Mesenteric fat pad (tissue), 1 donor: ENCODE measurements around the gene CHST9. TPM values are rescaled to one million over a fixed set of nuclear protein-coding genes. Genes with fewer than 3 reads are reported as not detected.
"Not testable (repeated sequence)": the region's sequence is repeated elsewhere in the genome, so short reads cannot be mapped to it uniquely, and the experiment has no call there.

Experiments used
- DNase-seq: peaks from one replicate; pipeline ENCODE4 v3.0.0-alpha.2; 2020; ENCODE audit warnings: low spot score
- total RNA-seq: library from RNA; stranded (reverse); fragmentation: NEBNext Ultra II Directional; extraction: Animal tissue kit (Norgen Biotek cat#: 25700); gene quantifications from one replicate; pipeline ENCODE4 v1.2.1, GENCODE V29; 2021
- donor health status: DM: yes; HTN: yes; CAD: no.

CHST9 gene
- total RNA-seq, 1 donor from 2014 or later: not detected

GRCh38 chr18:26940744-26941398, 244.2 kb downstream of the CHST9 start:
- no peak for DNase-seq

- DNase-seq: no peak
Observed at GRCh38 chr18:26931659-26932058, 253.4 kb downstream of the CHST9 start.

GRCh38 chr18:26930630-26931029, 254.5 kb downstream of the CHST9 start:
- DNase-seq: no peak

DNA sequence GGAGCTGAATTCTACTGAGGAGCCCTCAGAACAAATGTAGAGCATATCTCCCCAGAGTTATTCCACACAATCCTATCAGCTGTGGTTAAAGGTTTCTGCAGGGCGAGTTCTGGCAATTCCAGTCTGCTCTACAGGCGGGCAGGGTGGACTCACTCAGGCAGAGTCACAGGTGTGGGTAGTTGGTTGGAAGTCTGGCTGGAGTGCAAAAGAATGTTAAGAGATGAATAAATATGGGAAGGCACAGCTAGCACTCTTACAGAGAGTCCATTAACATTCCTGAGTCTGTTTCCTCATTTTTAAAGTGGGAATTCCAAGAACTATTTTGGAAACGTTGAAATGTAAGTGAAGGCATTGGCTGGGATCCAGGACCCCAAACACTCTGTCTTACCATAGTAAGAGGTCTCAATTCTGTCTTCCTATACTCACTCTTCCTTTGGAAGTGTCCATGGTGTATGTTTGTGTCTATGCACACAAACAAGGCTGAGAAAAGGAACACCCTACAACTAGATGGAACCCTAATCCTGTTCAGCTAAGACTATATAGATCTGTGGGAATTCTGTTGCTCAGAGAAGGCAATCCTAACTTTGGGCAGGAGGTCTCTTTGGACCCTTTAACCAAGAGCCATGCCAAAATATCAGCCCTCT, 256.3 kb downstream of the CHST9 start:
- no peak for DNase-seq

DNA sequence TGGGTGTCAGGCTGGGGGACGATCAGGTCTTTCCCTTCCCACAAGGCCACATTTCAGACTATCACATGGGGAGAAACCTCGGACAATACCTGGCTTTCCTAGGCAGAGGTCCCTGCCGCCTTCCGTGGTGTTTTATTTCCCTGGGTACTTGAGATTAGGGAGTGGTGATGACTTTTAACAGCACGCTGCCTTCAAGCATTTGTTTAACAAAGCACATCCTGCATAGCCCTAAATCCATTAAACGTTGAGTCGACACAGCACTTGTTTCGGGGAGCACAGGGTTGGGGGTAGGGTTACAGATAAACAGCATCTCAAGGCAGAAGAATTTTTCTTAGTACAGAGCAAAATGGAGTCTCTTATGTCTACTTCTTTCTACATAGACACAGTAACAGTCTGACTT, 257.3 kb downstream of the CHST9 start:
- not testable (repeated sequence) for DNase-seq

DNA sequence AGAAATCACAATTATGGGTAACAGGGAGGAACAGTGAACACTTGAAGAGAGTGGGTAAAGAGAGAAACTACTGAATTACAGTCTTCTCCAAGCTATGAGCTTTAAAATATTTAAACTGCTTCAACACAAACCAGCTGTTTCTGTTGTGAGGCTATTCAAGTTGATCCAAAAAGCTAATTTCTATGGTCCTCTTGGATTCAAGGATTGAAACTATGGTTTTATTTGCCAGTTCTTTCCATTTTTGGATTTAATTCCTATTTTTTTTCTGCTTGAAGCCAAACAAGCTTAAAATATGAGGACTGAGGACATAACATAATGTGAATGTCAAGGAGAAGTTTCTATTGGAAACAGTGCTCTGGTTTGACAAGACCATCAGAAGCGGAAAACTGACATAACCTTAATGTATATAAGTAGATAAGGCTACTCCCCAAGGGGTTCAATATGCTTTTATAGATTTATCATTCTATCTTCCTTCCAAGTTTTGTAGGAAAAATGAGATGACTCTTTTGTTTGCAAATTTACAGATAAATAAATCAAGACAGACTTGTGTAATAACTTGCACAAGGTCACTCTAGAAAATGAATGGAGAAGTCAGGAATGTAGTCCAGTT, 258.9 kb downstream of the CHST9 start:
- DNase-seq: no peak

- DNase-seq: no peak
Observed at GRCh38 chr18:26925313-26925712, 259.8 kb downstream of the CHST9 start.

DNA sequence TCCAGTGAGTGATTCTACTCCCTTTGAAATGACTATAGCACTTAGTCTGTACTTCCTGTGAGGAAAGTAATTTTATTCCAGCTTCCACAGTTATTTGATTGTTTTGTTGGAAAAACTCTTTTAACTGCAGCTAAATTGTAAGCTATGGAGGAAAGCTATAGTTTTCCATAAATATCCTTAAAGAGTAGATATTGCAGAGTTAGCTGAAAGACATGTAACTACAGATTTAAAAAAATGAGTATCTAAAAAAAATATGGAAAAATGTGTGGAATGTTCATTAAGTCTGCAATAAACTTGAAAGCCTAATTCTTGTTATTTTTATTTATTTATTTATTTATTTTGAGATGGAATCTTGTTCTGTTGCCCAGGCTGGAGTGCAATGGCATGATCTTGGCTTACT, 262.8 kb downstream of the CHST9 start:
- no peak for DNase-seq

DNA sequence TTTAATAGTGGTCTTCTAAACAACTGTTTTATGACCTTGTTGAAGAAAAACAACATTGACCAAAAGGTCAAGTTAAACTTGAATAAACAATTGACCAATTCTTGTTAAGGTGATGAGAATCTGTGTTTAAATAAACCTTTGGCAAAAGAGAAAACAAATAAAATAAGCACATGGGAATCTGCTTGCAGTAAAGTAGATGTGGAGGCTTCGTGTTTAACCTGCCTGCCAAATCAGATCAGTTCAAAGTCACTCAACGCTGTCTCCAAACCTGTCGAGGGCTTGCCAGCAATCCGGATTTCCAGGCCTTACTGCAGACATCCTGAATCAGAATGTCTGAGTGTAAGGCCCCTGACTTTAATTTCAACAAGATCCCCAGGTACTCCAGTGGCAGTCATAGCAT, 264.5 kb downstream of the CHST9 start:
- no peak for DNase-seq

DNA sequence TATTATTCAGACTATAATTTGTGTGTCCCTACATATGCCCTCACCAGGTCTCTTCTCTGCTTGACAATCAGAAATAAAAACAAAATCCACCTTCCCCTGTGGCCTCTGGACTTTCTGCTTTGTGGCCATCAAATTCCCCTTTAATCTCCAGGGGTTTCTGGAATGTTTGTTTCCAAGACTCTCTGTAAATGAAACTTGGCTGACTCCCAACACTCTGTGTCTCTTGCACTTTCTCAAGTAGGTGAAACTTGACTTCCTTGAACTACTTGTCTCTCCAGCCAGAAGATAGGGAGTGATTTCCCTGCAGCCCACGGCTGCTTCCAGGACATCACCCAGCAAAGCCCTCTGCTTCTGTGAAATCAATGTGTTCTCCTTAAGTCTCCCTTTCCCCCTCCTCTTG, 265.5 kb downstream of the CHST9 start:
- DNase-seq: no peak

GRCh38 chr18:26919201-26919600, 265.9 kb downstream of the CHST9 start:
- no peak for DNase-seq

GRCh38 chr18:26911840-26912239, 273.3 kb downstream of the CHST9 start:
- DNase-seq: no peak

DNA sequence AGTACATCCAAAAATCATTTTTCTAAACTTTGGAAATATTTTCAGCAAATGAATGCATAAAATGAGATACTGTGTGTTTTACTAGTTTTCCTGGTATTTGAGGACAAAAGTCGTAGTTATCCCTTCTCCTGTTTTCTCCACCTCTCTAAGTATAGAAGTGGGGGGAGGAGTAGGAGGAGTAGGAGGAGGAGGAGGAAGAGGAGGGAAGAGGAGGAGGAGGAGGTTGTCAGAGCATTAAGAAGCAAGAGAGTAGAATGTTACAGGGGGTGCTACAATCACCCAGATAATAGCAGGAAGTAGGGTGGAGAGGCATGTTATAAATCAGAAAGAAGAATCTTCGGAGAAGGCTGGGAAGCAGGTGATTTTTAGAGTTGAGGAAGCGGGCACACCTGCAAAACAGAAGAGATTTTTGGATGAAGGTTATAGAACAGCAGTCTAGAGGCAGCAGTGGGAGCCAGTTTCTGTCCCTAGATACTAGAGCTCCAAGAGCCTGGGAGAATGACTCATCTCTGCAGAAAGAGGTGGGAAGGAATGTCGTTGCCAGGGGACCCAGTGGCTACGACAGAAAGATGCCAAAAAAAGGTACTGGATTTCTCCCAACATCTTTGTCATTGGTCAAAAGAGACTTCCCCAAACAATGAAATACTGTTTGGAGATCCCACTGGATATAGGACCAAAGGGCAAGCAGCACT, 275.4 kb downstream of the CHST9 start:
- DNase-seq: no peak

GRCh38 chr18:26908906-26909305, 276.2 kb downstream of the CHST9 start:
- DNase-seq: no peak

- DNase-seq: no peak
Observed at GRCh38 chr18:26902291-26902690, 282.8 kb downstream of the CHST9 start.

GRCh38 chr18:26901020-26901419, 284.1 kb downstream of the CHST9 start:
- no peak for DNase-seq

GRCh38 chr18:26894426-26894825, 290.7 kb downstream of the CHST9 start:
- DNase-seq: no peak

DNA sequence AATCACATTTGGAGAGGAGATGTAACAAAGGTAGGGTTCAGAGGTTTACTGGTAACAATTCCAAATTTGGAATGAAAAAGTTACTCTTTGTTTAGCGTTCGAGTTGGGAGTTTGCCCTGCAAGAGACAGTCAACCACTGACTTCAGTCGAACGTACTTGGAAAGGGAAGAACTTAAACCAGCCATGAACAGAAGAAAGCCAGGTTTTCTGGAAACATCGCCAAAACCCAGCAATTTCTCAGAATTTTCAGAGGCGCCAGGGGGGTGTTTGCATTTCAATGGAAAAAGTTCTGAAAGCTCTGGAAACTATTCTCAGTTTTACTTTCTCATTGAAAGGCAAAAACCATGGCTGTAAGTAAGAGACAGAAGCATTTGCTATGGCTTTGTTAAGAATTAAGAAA, 291.1 kb downstream of the CHST9 start:
- DNase-seq: no peak

DNA sequence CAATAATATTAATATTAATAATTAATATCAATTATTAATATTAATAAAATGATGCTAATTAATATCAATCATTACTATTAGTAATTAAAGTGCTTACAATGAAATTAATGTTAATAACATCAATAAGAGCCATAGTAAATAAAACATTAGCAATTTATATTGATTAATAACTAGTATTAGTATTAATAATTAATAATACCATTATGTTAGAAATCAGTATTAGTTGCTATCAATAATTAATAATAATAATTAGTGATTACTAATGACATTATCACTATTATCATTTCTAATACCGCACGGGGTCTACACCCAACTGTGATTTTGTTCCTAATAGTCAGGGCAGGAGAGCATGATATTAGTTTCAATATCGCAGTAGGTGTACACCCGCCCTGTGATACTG, 296.8 kb downstream of the CHST9 start:
- DNase-seq: no peak

GRCh38 chr18:26875040-26875654, 310.0 kb downstream of the CHST9 start:
- no peak for DNase-seq

- no peak for DNase-seq
Observed at GRCh38 chr18:26874283-26874682, 310.8 kb downstream of the CHST9 start.

GRCh38 chr18:26869640-26870039, 315.5 kb downstream of the CHST9 start:
- DNase-seq: no peak
